H1 (cell line): ENCODE results near the gene MAPK11. TPM values are rescaled to one million over a fixed set of nuclear protein-coding genes. Genes with fewer than 3 reads are reported as not detected.

Experiments
- CTCF ChIA-PET: fragments of 300-600 bp; sonication (Branson Sonifier 250); formaldehyde crosslinking; loops from one replicate; lab custom pipeline; 2021; ENCODE audit not compliant: partially characterized antibody; lab: Charles Lee
- POLR2A ChIA-PET: fragments of 300-600 bp; sonication (Branson Sonifier 250); formaldehyde crosslinking; loops from one replicate; lab custom pipeline; 2021; ENCODE audit warnings: inconsistent platforms; ENCODE audit not compliant: partially characterized antibody; lab: Charles Lee
- DNase-seq, 2 experiments: peaks; one replicate each; pipeline versions ENCODE4 v3.0.0 to v3.0.0-alpha.2; 2010 to 2022; ENCODE audit warnings: low spot score in 2 of 2, low read depth in 1 of 2, mixed read lengths in 1 of 2
- FAIRE-seq: peaks from 2 replicates; lab custom pipeline; 2011; peaks lifted over from hg19 to GRCh38; lab: Jason Lieb, UNC
- H2AFZ ChIP-seq: 2 replicates; pipeline ENCODE4 v1.8.1; 2012; ENCODE audit warnings: low read length, inconsistent platforms
- H2AK5ac ChIP-seq: 2 replicates; pipeline ENCODE4 v1.6.1; 2013; ENCODE audit warnings: low read depth, low read length
- H2BK120ac ChIP-seq: replicated peaks from 2 replicates; pipeline ENCODE3; 2013; ENCODE audit warnings: low read depth, low read length, inconsistent platforms
- H2BK12ac ChIP-seq: 2 replicates; pipeline ENCODE4 v1.6.1; 2013; ENCODE audit warnings: low read depth, low read length
- H2BK15ac ChIP-seq: 2 replicates; pipeline ENCODE4 v1.6.1; 2013; ENCODE audit warnings: low read length
- H2BK20ac ChIP-seq: 2 replicates; pipeline ENCODE4 v1.6.1; 2013; ENCODE audit warnings: low read length
- H2BK5ac ChIP-seq: 2 replicates; pipeline ENCODE4 v1.6.1; 2013; ENCODE audit warnings: low read depth, low read length
- H3K14ac ChIP-seq: 2 replicates; pipeline ENCODE4 v1.6.1; 2013; ENCODE audit warnings: inconsistent platforms; ENCODE audit not compliant: insufficient read length
- H3K18ac ChIP-seq: 2 replicates; pipeline ENCODE4 v1.6.1; 2013; ENCODE audit warnings: low read length; ENCODE audit errors: extremely low read depth
- H3K23ac ChIP-seq: 2 replicates; pipeline ENCODE4 v1.6.1; 2013; ENCODE audit warnings: inconsistent platforms; ENCODE audit not compliant: insufficient read length
- H3K23me2 ChIP-seq: 2 replicates; pipeline ENCODE4 v1.6.1; 2013; ENCODE audit warnings: low read depth, low read length
- H3K27ac ChIP-seq: 2 replicates; pipeline ENCODE4 v1.6.1; 2011; ENCODE audit warnings: low read depth, low read length, inconsistent platforms
- H3K27me3 ChIP-seq, 4 experiments: replicated peaks in 1 of 4; 1 replicate in 1 of 4; 2 replicates in 3 of 4; pipeline versions ENCODE4 v1.6.1 to v1.8.1; 2011 to 2013; ENCODE audit warnings: low read length in 3 of 4, mild to moderate bottlenecking in 3 of 4, inconsistent platforms in 2 of 4, mixed read lengths in 2 of 4, moderate library complexity in 1 of 4; ENCODE audit not compliant: control insufficient read depth in 3 of 4, insufficient read depth in 3 of 4; ENCODE audit errors: extremely low read depth in 1 of 4
- H3K36me3 ChIP-seq, 4 experiments: 2 replicates each; pipeline versions ENCODE4 v1.6.1 to v1.8.1; 2011 to 2013; ENCODE audit warnings: mild to moderate bottlenecking in 4 of 4, low read length in 3 of 4, moderate library complexity in 2 of 4, control low read depth in 1 of 4, inconsistent platforms in 1 of 4; ENCODE audit not compliant: insufficient read depth in 4 of 4, control insufficient read depth in 2 of 4
- H3K4ac ChIP-seq: replicated peaks from 2 replicates; pipeline ENCODE3; 2013; ENCODE audit warnings: low read length, low read depth, mixed read lengths, inconsistent platforms; ENCODE audit not compliant: insufficient read length
- H3K4me1 ChIP-seq, 4 experiments: replicated peaks in 1 of 4; 1 replicate in 1 of 4; 2 replicates in 3 of 4; pipeline versions ENCODE4 v1.6.1 to v1.8.1; 2011 to 2013; ENCODE audit warnings: low read length in 3 of 4, inconsistent platforms in 2 of 4, mixed read lengths in 1 of 4; ENCODE audit not compliant: insufficient read depth in 4 of 4, control insufficient read depth in 3 of 4
- H3K4me2 ChIP-seq, 2 experiments: 2 replicates each; pipeline versions ENCODE4 v1.6.1 to v1.8.1; 2011 to 2013; ENCODE audit warnings: low read depth in 2 of 2, low read length in 2 of 2, control low read depth in 1 of 2, inconsistent platforms in 1 of 2, mild to moderate bottlenecking in 1 of 2; ENCODE audit not compliant: insufficient read depth in 1 of 2
- H3K4me3 ChIP-seq, 4 experiments: fragments of 200-600, 300-600 bp in 1 of 4; sonication (generic), shearing (Covaris generic), sonication (Bioruptor Twin) in 1 of 4; 2 replicates each; pipeline versions ENCODE4 v1.5.1 to v1.8.1; 2011 to 2016; ENCODE audit warnings: low read length in 4 of 4, low read depth in 3 of 4, control low read depth in 2 of 4, inconsistent platforms in 2 of 4, mild to moderate bottlenecking in 2 of 4, mixed read lengths in 1 of 4, moderate library complexity in 1 of 4; ENCODE audit not compliant: insufficient read depth in 2 of 4; ENCODE audit errors: extremely low read depth in 1 of 4
- H3K56ac ChIP-seq: replicated peaks from 2 replicates; pipeline ENCODE3; 2013; ENCODE audit warnings: low read depth, mild to moderate bottlenecking, mixed read lengths, low read length, inconsistent platforms; ENCODE audit not compliant: insufficient read length
- H3K79me1 ChIP-seq: 2 replicates; pipeline ENCODE4 v1.6.1; 2013; ENCODE audit warnings: low read depth, low read length, control low read depth
- H3K79me2 ChIP-seq, 2 experiments: 2 replicates each; pipeline versions ENCODE4 v1.6.1 to v1.8.1; 2012 to 2013; ENCODE audit warnings: low read length in 2 of 2, mild to moderate bottlenecking in 2 of 2, inconsistent platforms in 1 of 2; ENCODE audit not compliant: insufficient read depth in 2 of 2, control insufficient read depth in 1 of 2
- H3K9ac ChIP-seq, 4 experiments: replicated peaks in 1 of 4; 1 replicate in 1 of 4; 2 replicates in 3 of 4; pipeline versions ENCODE4 v1.6.1 to v1.8.1; 2011 to 2013; ENCODE audit warnings: low read depth in 3 of 4, low read length in 3 of 4, control low read depth in 2 of 4, mild to moderate bottlenecking in 2 of 4, moderate library complexity in 2 of 4, inconsistent platforms in 1 of 4; ENCODE audit errors: extremely low read depth in 1 of 4
- H3K9me3 ChIP-seq, 2 experiments: 2 replicates each; pipeline versions ENCODE4 v1.6.1 to v1.8.1; 2012 to 2013; ENCODE audit warnings: mild to moderate bottlenecking in 2 of 2, moderate library complexity in 2 of 2, control low read depth in 1 of 2, inconsistent platforms in 1 of 2, low read depth in 1 of 2, low read length in 1 of 2, mixed read lengths in 1 of 2; ENCODE audit not compliant: insufficient read depth in 2 of 2
- H4K20me1 ChIP-seq, 2 experiments: replicated peaks in 1 of 2; 2 replicates each; pipeline versions ENCODE3 to v1.8.1; 2011 to 2013; ENCODE audit warnings: inconsistent platforms in 2 of 2, low read length in 2 of 2, mild to moderate bottlenecking in 1 of 2; ENCODE audit not compliant: insufficient read depth in 2 of 2, control insufficient read depth in 1 of 2
- H4K5ac ChIP-seq: 2 replicates; pipeline ENCODE4 v1.6.1; 2013; ENCODE audit warnings: low read length, low read depth, mixed read lengths, inconsistent platforms; ENCODE audit not compliant: insufficient read length
- H4K8ac ChIP-seq: 2 replicates; pipeline ENCODE4 v1.8.0; 2013; ENCODE audit warnings: mild to moderate bottlenecking, moderate library complexity, low read length, inconsistent platforms; ENCODE audit not compliant: insufficient read depth; ENCODE audit errors: extremely low read depth
- H4K91ac ChIP-seq: replicated peaks from 2 replicates; pipeline ENCODE3; 2013; ENCODE audit warnings: low read length, mixed read lengths, inconsistent platforms; ENCODE audit not compliant: insufficient read length
- CEBPB ChIP-seq: IDR thresholded peaks from 2 replicates; pipeline ENCODE4 v1.6.1; 2012; ENCODE audit warnings: low read depth, low read length
- WGBS, 2 experiments: shearing (Covaris generic) in 1 of 2; methylation state at CpG; one replicate each; pipeline versions ENCODE4 v1.1.6 to v1.1.7; 2013 to 2015; ENCODE audit warnings: low lambda C conversion rate in 2 of 2, mixed read lengths in 2 of 2, inconsistent platforms in 1 of 2, low coverage in 1 of 2, missing lambda C conversion rate in 1 of 2; ENCODE audit not compliant: insufficient replicate concordance in 2 of 2, insufficient coverage in 1 of 2, insufficient read length in 1 of 2; ENCODE audit errors: extremely low coverage in 1 of 2, missing lambda C conversion rate in 1 of 2; 5-methylcytosine and 5-hydroxymethylcytosine counted together
- polyA plus RNA-seq, 7 experiments: library from polyadenylated mRNA; depleted of rRNA in 3 of 7; stranded (reverse) in 5 of 7; unstranded in 2 of 7; fragments of >200 nt in 5 of 7; fragments of 200-250 nt in 2 of 7; gene quantifications; 1 replicate in 5 of 7; 2 replicates in 1 of 7; 4 replicates in 1 of 7; pipeline versions ENCODE4 v1.2.1 to v1.2.3, GENCODE V29; 2011 to 2013; ENCODE audit warnings: missing spikeins in 2 of 7, mixed read lengths in 2 of 7
- total RNA-seq: library from RNA; stranded (reverse); fragmentation: NEBNext Ultra II Directional; extraction: Animal tissue kit (Norgen Biotek cat#: 25700); gene quantifications from 2 replicates; pipeline ENCODE4 v1.2.1, GENCODE V29; 2021

Gene MAPK11
- total and polyA plus RNA-seq, 2 of the 8 experiments (the other 6 are each of a cell fraction or from before 2014, with no cell fraction given) = 0.70 to 1.5 TPM

GRCh38 chr22:50250555-50251476 is 19.4 kb downstream of the MAPK11 start, which contains the start of gene HDAC10:
Gene HDAC10 (minus strand): TSS chr22:50251265. CDS start chr22:50251032, 233 bp downstream.
- peak within 1 kb of the TSS; percentile 68 to 99 for H3K4me2 ChIP-seq
- H3K79me1 ChIP-seq = peaks cover 6% of the 10 kb centered on the region; the same call in 1 of the 2 replicates
- H3K4me3 ChIP-seq = peak within 1 kb of the TSS; percentile 54 to 80 (median 72)
- FAIRE-seq (no peak), DNase-seq (peak in 1 of 2 experiments; percentile 92)
- CTCF ChIA-PET = interaction anchor here (0.6 to 3.7 kb wide), 22 partner anchors 9 to 485 kb away, joined by 3 to 30 read pairs (median 4); partner anchors contain the start of gene MAPK12
- H4K8ac ChIP-seq = peak within 1 kb of the TSS; percentile 88
- H3K23me2 ChIP-seq = peaks cover 12% of the 10 kb centered on the region
- no peaks in the 10 kb centered on the region for H3K9me3 ChIP-seq
- H3K56ac ChIP-seq = peak within 1 kb of the TSS; percentile 16
- H2BK120ac ChIP-seq = no peak within 1 kb of the TSS
- POLR2A ChIA-PET = interaction anchor here (0.7 to 1.9 kb wide), 14 partner anchors 8 to 50 kb away, joined by 3 to 5 read pairs (median 4); partner anchors contain the start of gene MAPK12
- H3K9ac ChIP-seq = peak within 1 kb of the TSS; percentile 43 to 73 (median 64); a peak in 6 of 7 replicates
- H3K4me1 ChIP-seq = peaks cover 0 to 16% (median 11%) of the 10 kb centered on the region in 4 experiments; a peak in 6 of 7 replicates
- H4K20me1 ChIP-seq = peaks cover 0 to 16% of the 10 kb centered on the region in 2 experiments
- no peak within 1 kb of the TSS for H3K23ac ChIP-seq
- H3K18ac ChIP-seq = peak within 1 kb of the TSS; percentile 71
- H2AK5ac ChIP-seq = no peak within 1 kb of the TSS; the same call in 1 of the 2 replicates
- H4K91ac ChIP-seq = peak within 1 kb of the TSS; percentile 40
- no peaks in the 10 kb centered on the region for H3K36me3 ChIP-seq
- no peak within 1 kb of the TSS for H2BK20ac ChIP-seq
- no peak within 1 kb of the TSS for H3K14ac ChIP-seq
- no peak within 1 kb of the TSS for H3K27ac ChIP-seq
- peak within 1 kb of the TSS; percentile 35; the same call in 1 of the 2 replicates for H2BK5ac ChIP-seq
- peak within 1 kb of the TSS; percentile 81; the same call in 1 of the 2 replicates for H2BK15ac ChIP-seq
- peak within 1 kb of the TSS; percentile 88 for H4K5ac ChIP-seq
- 0 out of 4 replicates have a peak, but pooled peaks cover 0 to 3% of the 10 kb centered on the region in 2 experiments for H3K79me2 ChIP-seq
- 4% methylated on average over 44 of the region's 81 CpGs; no CpG with 5 or more reads in 1 of the 2 experiments for WGBS, 2 experiments
- no peaks in the 10 kb centered on the region for H3K27me3 ChIP-seq
- no peak within 1 kb of the TSS; the same call in 1 of the 2 replicates for H2AFZ ChIP-seq
- peak within 1 kb of the TSS; percentile 98 for H3K4ac ChIP-seq
- peak within 1 kb of the TSS; percentile 68; the same call in 1 of the 2 replicates for H2BK12ac ChIP-seq
- no peak for TF ChIP-seq CEBPB
